ENCODE data around the gene ITGAX.
A peak's percentile ranks its signal among the peaks of the same experiment; 100 is the strongest.
"Not testable (repeated sequence)": the region's sequence is repeated elsewhere in the genome, so short reads cannot be mapped to it uniquely, and the experiment has no call there.

Gene ITGAX

DNA sequence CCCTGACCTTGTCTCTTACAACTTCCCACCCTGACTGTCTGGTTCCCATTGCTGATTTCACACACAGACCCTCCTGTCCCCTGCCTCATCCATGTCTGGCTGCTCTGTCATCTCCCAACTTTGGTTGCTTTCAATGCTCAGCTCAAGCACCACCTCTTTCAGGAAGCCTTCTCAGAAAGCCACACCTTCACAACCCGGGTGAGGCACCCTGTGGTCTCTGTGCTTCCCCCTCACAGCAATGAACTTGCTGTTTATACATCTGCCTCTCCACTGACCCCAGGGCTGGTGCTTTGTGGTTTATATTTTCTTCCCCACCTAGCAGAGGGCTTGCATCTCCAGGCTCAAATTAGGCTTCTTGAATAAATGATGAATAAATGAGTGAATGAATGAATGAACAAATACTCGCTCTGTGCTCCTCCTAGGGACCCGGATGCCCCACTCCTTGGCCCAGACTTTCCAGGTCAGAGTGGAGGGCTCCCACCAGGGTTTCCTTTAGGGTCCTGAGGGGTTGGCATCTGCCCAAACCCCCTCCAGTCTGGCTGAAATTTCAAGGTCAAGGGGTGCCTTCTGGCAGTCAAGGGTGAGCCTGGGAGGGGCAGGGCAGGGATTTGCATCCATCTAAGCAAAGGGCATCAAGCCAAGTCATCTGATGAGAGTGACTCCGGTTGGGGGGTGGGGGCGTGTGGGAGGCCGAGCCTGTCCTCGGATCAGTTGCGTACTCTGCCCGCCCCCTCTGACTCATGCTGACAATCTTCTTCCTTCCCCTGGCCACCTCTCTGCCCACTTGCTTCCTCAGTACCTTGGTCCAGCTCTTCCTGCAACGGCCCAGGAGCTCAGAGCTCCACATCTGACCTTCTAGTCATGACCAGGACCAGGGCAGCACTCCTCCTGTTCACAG is at the start of gene ITGAX:
ITGAX (plus strand) TSS at position 783 of the 898 bp plus-strand sequence; CDS start at position 862, 79 bp downstream.
- DNase-seq: peak; percentile 52

DNA sequence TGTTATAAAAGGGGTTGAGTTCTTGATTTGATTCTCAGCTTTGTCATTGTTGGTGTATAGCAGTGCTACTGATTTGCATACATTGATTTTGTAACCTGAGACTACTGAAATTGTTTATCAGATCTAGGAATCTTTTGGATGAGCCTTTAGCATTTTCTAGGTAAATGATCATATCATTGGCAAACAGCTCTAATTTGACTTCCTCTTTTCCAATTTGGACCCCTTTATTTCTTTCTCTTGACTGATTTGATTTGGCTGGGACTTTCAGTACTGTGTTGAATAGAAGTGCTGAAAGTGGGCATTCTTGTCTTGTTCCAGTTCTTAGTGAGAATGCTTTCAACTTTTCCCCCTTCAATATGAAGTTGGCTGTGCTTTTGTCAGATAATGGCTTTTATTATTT is 49.8 kb upstream of the ITGAX start:
- DNase-seq: no peak

DNA sequence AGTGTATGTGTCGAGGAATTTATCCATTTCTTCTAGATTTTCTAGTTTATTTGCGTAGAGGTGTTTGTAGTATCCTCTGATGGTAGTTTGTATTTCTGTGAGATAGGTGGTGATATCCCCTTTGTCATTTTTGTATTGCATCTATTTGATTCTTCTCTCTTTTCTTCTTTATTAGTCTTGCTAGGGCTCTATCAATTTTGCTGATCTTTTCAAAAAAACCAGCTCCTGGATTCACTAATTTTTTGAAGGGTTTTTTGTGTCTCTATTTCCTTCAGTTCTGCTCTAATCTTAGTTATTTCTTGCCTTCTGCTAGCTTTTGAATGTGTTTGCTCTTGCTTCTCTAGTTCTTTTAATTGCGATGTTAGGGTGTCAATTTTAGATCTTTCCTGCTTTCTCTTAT is 46.6 kb upstream of the ITGAX start:
- DNase-seq: not testable (repeated sequence)

DNA sequence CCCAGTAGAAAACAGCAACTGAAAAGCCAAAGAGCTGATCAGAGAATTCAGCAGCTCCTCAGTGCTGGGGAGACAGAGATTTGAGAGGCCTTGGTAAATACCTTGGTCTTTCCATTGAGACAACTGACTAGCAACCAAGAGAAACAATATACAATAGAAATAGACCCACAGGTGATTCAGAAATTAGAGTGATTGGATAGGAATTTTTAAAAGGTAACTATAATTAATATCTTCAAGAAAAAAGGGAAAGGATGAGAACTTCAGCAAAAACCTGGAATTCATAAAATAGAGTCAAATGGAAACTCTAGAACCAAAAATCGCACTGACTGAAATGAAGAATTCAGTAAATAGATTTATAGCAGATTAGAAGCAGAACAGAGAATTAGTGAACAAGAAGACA is 32.5 kb upstream of the ITGAX start:
- no peak for DNase-seq

DNA sequence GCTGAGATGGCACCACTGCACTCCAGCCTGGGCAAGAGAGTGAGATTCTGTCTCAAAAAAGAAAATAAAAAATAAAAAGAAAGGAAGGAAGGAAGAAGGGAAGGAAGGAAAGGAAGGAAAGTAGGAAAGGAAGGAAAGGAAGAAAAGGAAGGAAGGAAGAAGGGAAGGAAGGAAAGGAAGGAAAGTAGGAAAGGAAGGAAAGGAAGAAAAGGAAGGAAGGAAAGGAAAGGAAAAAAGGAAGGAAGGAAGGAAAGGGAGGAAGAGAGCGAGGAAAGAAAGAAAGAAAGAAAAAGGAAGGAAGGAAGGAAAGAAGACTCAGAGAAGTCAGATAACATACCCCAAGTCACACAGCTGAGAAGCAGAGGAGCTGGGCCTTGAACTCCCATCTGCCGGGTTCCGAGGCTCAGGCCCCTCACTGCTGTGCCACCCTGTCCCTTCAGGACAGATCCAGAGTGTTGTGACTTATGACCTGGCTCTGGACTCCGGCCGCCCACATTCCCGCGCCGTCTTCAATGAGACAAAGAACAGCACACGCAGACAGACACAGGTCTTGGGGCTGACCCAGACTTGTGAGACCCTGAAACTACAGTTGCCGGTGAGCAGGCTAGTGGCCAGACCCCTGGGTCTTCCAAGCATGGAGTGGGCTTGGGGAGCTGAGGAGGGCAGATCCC is 30.9 kb upstream of the ITGAX start:
- DNase-seq: no peak

DNA sequence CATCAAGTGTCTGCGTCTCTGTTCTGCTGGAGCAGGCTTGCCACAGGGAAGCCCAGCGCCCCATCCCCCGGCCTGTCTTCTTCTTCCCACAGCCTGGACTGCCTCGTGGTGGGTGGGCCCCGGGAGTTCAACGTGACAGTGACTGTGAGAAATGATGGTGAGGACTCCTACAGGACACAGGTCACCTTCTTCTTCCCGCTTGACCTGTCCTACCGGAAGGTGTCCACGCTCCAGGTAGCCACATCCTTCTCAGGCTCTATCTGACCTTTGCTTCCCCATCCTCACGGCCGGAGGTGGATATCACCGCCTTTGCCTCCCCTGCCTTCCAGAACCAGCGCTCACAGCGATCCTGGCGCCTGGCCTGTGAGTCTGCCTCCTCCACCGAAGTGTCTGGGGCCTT is 29.8 kb upstream of the ITGAX start:
- DNase-seq: no peak

DNA sequence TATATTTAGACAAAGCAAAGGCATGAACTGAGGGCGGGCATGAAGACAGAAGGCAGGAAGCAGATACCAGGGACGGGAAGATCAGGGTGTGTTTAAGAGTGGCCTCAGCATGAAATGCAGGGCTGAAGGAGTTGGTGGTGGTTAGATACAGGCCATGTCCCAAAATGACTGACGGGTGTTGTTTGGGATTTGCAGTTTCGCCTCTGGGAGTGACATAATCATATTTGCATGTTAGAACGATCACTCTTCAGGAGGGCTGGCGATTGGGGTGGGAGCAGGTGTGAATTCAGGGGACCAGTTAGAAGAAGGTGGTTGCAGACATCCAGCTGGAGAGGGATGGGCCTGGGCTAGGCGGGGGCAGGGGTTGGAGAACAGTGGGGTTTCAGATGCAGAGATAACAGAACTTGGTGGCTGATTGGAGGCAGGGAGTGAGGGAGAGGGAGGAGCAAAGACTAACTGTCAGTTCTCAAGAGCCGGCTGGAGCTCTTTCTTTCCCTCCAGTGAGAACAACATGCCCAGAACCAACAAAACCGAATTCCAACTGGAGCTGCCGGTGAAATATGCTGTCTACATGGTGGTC is 27.2 kb upstream of the ITGAX start:
- no peak for DNase-seq

DNA sequence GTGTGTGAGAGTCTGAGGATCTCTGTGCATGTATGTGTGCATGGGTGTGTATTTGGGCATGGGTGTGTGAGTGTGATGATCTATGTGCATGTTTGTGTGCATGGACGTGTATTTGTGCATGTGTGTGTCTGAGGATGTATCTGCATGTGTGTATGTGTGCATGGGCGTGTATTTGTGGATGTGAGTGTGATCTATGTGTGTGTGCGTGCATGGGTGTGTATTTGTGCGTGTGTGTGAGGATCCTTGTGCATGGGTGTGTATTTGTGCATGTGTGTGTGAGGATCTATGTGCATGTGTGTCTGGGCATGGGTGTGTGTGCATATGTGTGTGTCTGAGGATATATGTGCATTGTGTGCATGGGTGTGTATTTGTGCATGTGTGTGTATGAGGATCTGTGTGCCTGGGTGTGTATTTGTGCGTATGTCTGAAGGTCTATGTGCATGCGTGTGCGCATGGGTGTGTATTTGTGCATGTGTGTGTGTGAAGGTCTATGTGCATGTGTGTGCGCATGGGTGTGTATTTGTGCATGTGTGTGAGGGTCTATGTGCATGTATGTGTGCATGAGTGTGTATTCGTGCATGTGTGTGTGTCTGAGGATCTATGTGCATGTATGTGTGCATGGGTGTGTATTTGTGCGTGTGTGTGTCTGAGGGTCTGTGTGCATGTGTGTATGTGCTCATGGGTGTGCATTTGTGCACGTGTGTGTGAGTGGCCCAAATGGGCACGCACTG is 26.5 kb upstream of the ITGAX start:
- no peak for DNase-seq

DNA sequence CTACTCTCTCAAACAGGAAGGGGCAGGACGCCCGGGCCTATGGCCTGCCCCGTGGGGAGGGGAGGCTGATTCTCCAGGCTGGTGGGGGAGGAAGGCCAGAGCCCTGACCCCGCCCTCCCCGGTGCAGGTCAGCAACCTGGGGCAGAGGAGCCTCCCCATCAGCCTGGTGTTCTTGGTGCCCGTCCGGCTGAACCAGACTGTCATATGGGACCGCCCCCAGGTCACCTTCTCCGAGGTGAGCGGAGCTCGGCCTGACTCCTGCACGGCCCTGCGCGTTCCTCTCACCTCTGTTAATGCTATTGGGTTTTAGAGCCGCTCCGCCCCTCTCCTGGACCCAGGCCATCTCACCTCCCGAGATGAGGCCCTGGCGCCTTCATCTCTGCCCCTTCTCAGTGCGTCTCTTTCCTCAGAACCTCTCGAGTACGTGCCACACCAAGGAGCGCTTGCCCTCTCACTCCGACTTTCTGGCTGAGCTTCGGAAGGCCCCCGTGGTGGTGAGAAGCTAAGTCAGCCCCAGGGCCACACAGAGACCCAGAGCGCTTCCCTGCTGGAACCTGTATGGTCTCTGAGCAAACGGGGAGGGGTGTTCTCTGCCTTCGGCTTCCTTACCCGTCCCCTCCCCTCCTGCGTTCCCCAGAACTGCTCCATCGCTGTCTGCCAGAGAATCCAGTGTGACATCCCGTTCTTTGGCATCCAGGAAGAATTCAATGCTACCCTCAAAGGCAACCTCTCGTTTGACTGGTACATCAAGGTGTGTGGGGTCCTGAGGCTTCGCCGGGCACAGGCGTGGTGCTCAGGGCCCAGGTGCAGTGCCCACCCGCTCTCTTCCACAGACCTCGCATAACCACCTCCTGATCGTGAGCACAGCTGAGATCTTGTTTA is 25.1 kb upstream of the ITGAX start:
- no peak for DNase-seq

DNA sequence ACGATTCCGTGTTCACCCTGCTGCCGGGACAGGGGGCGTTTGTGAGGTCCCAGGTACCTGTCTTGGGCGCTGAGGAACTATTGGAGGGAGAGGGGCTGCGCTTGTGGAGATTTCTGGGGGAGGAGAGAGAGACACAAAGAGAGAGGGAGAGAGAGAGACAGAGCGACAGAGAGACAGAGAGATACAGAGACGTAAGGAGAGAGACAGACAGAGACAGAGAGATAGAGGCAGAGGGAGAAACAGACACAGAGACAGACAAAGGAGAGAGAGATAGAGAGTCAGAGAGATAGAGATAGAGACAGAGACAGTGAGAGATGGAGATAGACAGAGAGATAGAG is 24.5 kb upstream of the ITGAX start:
- no peak for DNase-seq

DNA sequence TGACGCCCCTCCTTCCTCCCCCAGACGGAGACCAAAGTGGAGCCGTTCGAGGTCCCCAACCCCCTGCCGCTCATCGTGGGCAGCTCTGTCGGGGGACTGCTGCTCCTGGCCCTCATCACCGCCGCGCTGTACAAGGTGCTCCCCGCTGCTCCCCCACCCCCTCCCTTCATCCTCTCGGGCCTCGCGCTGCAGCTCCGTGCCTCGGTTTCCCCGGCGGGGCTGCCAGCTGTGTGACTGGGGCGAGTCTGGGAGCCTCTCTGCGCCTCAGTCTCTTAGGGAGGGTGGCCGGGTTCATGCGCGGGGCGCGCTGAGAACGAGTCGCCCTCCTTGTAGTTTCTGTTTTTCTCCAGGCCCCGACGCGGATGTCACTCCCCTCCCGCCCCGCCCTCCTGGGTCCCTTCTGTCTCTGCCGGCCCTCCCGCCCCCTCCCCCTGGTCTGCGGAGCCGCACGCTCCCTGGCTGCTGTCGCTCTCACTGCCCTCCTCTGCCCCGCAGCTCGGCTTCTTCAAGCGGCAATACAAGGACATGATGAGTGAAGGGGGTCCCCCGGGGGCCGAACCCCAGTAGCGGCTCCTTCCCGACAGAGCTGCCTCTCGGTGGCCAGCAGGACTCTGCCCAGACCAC is 23.7 kb upstream of the ITGAX start:
- peak; percentile 33 for DNase-seq

DNA sequence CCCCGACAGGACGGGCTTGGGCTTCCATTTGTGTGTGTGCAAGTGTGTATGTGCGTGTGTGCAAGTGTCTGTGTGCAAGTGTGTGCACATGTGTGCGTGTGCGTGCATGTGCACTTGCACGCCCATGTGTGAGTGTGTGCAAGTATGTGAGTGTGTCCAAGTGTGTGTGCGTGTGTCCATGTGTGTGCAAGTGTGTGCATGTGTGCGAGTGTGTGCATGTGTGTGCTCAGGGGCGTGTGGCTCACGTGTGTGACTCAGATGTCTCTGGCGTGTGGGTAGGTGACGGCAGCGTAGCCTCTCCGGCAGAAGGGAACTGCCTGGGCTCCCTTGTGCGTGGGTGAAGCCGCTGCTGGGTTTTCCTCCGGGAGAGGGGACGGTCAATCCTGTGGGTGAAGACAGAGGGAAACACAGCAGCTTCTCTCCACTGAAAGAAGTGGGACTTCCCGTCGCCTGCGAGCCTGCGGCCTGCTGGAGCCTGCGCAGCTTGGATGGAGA is 23.1 kb upstream of the ITGAX start:
- no peak for DNase-seq

DNA sequence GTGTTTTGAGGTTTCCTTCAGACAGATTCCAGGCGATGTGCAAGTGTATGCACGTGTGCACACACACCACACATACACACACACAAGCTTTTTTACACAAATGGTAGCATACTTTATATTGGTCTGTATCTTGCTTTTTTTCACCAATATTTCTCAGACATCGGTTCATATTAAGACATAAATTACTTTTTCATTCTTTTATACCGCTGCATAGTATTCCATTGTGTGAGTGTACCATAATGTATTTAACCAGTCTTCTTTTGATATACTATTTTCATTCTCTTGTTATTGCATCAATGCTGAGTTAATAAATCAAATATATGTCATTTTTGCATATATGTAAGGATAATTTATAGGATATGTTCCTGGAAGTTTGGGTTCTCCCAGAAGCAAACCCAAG is 22.4 kb upstream of the ITGAX start:
- no peak for DNase-seq

DNA sequence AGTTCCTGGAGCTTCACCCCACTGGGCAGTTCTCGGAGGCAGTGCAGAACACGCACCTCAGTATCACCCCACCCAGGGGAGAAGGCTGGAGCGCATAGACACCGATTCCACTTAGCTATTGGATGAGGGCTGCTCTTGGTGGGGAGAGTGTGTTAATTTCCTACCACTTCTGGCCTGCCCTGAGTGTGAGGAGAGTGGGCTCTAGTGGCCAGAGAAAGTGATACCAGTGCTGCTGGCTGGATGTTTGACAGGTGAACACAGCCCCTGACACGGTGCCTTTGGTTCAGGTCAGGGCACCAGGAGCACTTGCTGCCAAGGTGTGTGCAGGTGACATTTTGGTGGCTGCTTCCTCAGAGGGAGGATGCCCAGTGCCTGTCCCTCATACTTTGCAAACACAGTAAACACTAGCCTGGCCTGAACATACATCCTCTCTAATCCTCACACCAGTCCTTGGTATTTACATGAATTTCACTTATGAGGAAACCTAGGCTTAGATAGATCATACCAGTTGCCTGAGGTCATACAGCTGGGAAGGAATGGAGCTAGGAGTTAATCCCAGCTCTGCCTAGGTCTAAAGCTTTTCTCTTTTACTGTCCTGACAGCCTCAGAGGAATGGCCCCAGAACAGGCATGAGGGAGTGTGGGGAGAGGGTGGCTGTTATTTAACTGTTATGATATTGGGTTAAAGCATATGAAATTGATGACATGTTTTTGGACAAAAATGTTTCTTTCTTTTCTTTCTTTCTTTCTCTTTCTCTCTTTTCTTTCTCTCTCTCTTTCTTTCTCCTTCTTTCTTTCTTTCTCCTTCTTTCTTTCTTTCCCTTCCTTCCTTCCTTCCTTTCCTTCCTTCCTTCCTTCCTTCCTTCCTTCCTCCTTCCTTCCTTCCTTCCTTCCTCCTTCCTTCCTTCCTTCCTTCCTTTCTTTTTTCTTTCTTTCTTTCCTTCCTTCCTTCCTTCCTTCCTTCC is 21.0 kb upstream of the ITGAX start:
- DNase-seq: no peak

DNA sequence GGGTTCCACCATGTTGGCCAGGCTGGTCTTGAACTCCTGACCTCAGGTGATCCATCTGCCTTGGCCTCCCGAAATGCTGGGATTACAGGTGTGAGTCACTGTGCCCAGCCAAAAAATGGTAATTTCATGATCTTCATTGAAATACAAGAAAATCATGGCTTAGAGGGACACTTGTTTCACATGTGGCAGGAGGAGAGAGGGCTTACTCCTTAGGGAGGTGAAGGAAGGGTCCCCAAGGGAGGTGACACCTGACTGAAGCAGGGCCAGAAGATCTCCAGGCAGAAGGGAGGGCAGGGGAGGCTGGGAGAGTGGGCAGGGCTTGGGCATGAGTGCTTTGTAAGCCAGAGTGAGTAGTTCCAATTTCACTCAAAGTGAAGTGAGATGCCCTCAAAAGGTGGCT is 20.0 kb upstream of the ITGAX start:
- DNase-seq: no peak

DNA sequence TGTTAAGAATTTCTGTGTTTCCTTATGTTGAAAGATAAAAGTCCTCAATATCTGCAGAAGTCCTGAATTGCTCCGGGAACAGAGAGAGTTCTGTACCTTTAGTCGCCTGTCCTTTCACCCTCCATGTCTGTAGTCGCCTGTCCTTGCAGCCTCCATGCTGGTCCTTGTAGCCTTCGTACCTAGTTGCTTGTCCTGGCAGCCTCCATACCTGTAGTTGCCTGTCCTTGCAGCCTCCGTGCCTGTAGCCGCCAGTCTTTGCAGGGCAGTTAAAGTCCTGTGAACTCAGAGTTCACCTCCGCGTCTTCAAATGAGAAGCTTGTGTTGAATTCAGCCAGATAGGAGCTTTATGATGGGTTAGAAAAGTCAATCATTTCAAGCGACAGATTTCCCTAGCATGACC is 19.5 kb upstream of the ITGAX start:
- DNase-seq: no peak

DNA sequence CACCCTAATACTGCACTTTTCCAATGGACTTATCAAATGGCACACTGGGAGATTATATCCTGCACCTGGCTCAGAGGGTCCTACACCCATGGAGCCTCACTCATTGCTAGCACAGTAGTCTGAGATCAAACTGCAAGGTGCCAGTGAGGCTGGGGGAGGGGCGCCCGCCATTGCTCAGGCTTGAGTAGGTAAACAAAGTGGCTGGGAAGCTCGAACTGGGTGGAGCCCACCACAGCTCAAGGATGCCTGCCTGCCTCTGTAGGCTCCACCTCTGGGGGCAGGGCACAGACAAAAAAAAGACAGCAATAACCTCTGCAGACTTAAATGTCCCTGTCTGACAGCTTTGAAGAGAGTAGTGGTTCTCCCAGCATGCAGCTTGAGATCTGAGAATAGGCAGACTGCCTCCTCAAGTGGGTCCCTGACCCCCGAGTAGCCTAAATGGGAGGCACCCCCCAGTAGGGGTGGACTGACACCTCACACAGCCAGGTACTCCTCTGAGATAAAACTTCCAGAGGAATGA is 16.8 kb upstream of the ITGAX start:
- DNase-seq: not testable (repeated sequence)

DNA sequence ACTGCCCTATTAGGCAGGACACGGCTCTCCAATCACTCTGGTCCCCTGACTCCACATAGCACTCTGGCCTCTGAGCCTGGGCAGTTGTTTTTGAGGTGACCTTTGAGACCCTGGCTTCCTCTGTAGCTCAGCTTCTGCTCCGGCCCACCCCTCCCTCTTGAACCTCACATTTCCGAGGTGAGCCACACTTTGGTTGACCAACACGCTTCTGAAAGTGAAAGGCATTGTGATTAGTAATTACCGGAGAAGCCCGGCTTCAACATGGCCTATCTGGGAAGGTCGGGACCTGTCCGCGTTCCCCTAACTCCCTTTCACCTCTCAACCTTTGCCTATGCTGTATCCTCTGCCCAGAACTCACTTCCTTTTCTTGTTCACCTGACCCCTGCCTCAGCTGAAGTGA is 10.3 kb upstream of the ITGAX start:
- no peak for DNase-seq

DNA sequence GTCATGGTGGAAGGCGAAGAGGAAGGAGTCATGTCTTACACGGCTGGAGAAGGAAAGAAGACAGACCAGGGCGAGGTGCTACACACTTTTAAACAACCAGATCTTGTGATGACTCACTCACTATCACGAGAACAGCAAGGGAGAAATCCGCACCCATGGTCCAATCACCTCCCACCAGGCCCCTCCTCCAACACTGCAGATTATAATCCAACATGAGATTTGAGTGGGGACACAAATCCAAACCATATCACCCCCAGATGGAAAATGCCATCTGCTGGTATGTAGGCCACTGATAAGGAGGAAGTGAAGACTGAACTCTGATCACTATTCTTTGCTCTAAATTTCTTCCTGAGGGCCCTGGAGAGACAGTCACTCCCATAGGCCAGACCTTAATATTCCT is 7.5 kb upstream of the ITGAX start:
- no peak for DNase-seq

DNA sequence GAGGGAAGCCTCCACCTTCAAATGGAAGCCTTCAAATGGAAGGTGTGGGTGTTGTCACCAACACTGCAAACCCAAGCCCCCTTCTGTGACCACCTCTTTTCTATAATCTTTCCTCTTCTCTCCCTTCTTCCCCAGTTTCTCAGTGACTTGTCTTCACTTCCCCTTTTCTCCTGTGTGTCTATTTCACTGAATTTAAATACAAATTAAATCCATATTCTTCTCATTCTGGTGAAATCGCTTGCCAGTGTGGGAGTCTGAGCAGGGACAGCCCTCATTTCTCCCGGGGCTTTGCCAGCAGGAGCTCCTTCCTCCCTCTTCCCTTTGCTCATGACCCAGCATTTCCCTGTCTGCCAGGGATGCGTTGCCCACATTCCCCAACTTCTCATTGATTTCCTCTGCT is 6.4 kb upstream of the ITGAX start:
- no peak for DNase-seq

Data from stimulated activated CD4-positive, alpha-beta T cell treated with anti-CD3 and anti-CD28 coated beads, Interleukin-4, amount 100 ng/mL, for 1 hour (primary cell).